Right atrium auricular region (tissue), 2 donors: ENCODE results near the gene CLEC16A. TPM values are rescaled to one million over a fixed set of nuclear protein-coding genes. Genes with fewer than 3 reads are reported as not detected.

Source experiments
- DNase-seq: peaks from one replicate; pipeline ENCODE4 v3.0.0-alpha.2; 2019; ENCODE audit warnings: low spot score
- H3K27ac ChIP-seq, 2 donors: fragments of 200-600 bp; sonication (generic); 1 replicate in 1 of 2; 2 replicates in 1 of 2; pipeline ENCODE4 v1.5.1; 2016 to 2019
- H3K27me3 ChIP-seq, 2 donors: fragments of 200-600 bp; sonication (generic); one replicate each; pipeline versions ENCODE4 v1.5.1 to v1.6.0; 2017 to 2019
- H3K36me3 ChIP-seq: fragments of 200-600 bp; sonication (generic); one replicate; pipeline ENCODE4 v1.5.1; 2016
- H3K4me1 ChIP-seq, 2 donors: fragments of 200-600 bp; sonication (generic); one replicate each; pipeline versions ENCODE4 v1.5.1 to v1.6.0; 2017 to 2019
- H3K4me3 ChIP-seq, 2 donors: fragments of 200-600 bp; sonication (generic); 1 replicate in 1 of 2; 2 replicates in 1 of 2; pipeline ENCODE4 v1.5.1; 2017 to 2019; ENCODE audit warnings: mild to moderate bottlenecking in 1 of 2, moderate library complexity in 1 of 2
- H3K9me3 ChIP-seq, 2 donors: fragments of 200-600 bp; sonication (generic); one replicate each; pipeline ENCODE4 v1.5.1; 2019
- CTCF ChIP-seq, 2 donors: fragments of 200-600 bp; sonication (generic); IDR thresholded peaks; one replicate each; pipeline ENCODE4 v1.5.1; 2019; ENCODE audit warnings: antibody characterized with exemption in 2 of 2
- total RNA-seq, 2 donors: library from RNA; depleted of rRNA; stranded (reverse); fragments of >200 nt; gene quantifications; one replicate each; pipeline ENCODE4 v1.1.0, GENCODE V29; 2016

The CLEC16A gene
- total RNA-seq, 2 donors from 2014 or later = 24.1 to 49.0 TPM

GRCh38 chr16:10994571-10994970 lies 50.2 kb downstream of the CLEC16A start:
- no peak for TF ChIP-seq CTCF (IDR thresholded peaks at IDR 0.05)
- peaks cover 0 to 7% of the 10 kb centered on the region in 2 donors for H3K4me1 ChIP-seq
- DNase-seq = no peak
- H3K27ac ChIP-seq = no peak overlapping the region
- H3K36me3 ChIP-seq = peaks cover 7% of the 10 kb centered on the region
- H3K4me3 ChIP-seq = no peak overlapping the region
- no peaks in the 10 kb centered on the region for H3K9me3 ChIP-seq
- H3K27me3 ChIP-seq = no peaks in the 10 kb centered on the region

- Histone ChIP-seq H3K9me3 (no peaks in the 10 kb centered on the region), H3K4me1 (peaks cover 0 to 7% of the 10 kb centered on the region in 2 donors), H3K4me3 (no peak overlapping the region), H3K36me3 (peaks cover 7% of the 10 kb centered on the region), H3K27me3 (no peaks in the 10 kb centered on the region), H3K27ac (no peak overlapping the region)
- no peak for TF ChIP-seq CTCF (IDR thresholded peaks at IDR 0.05)
- no peak for DNase-seq
Observed at GRCh38 chr16:10995565-10995964, 51.2 kb downstream of the CLEC16A start.

GRCh38 chr16:10997485-10997884 lies 53.1 kb downstream of the CLEC16A start:
- no peak for TF ChIP-seq CTCF (IDR thresholded peaks at IDR 0.05)
- Histone ChIP-seq H3K4me1 (no peaks in the 10 kb centered on the region), H3K4me3 (no peak overlapping the region), H3K9me3 (no peaks in the 10 kb centered on the region), H3K27ac (no peak overlapping the region), H3K27me3 (no peaks in the 10 kb centered on the region), H3K36me3 (peaks cover 7% of the 10 kb centered on the region)
- no peak for DNase-seq

DNA sequence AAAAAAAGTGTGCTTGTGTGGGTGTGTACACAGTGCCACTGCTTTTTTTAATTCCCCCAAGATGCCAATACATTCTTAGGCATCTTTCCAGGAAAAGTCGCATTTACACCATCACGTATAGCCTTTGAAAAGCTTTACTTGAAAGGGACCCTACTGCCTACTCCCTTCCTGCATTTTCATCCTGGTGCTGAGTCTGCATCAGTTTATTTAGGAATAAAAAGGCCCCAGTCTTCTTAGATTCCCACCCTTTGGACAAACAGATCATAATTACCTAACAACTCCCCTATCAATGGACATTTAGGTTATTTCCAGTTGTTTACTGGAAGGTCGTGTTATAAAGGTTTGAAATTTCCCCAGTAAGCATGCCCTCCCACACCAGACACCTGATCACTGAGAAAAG lies 54.9 kb downstream of the CLEC16A start:
- H3K36me3 ChIP-seq = peaks cover 7% of the 10 kb centered on the region
- no peaks in the 10 kb centered on the region for H3K4me1 ChIP-seq

DNA sequence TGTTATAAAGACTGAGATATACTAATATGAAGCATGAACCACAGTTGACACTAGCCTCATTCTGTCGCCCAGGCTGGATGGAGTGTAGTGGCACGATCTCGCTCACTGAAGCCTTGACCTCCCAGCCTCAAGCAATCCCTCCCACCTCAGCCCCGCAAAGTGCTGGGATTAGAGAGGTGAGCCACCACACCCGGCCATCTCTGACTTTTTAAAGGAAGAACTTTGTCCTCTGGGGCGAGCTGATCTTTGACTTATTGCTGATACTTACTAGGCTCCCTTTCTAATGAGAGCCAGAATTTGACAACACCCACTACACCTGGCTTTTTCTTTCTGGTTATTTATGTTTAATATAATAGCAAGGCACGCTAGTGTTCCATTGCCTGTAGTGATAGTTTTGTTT lies 57.2 kb downstream of the CLEC16A start:
- no peaks in the 10 kb centered on the region for H3K4me1 ChIP-seq
- H3K27me3 ChIP-seq = no peaks in the 10 kb centered on the region
- no peak for TF ChIP-seq CTCF (IDR thresholded peaks at IDR 0.05)
- no peak overlapping the region for H3K4me3 ChIP-seq
- no peaks in the 10 kb centered on the region for H3K9me3 ChIP-seq
- H3K27ac ChIP-seq = no peak overlapping the region
- no peaks in the 10 kb centered on the region for H3K36me3 ChIP-seq
- DNase-seq = no peak

More for the DNA sequence above, 54.9 kb downstream of the CLEC16A start:
- no peaks in the 10 kb centered on the region for H3K9me3 ChIP-seq
- H3K4me3 ChIP-seq = no peak overlapping the region
- no peak for TF ChIP-seq CTCF (IDR thresholded peaks at IDR 0.05)
- DNase-seq = no peak
- no peak overlapping the region for H3K27ac ChIP-seq
- H3K27me3 ChIP-seq = no peaks in the 10 kb centered on the region

- no peaks in the 10 kb centered on the region for H3K36me3 ChIP-seq
- no peak overlapping the region for H3K4me3 ChIP-seq
Observed at GRCh38 chr16:11003141-11003540, 58.8 kb downstream of the CLEC16A start.

More at GRCh38 chr16:11003141-11003540, 58.8 kb downstream of the CLEC16A start:
- Histone ChIP-seq H3K27ac (no peak overlapping the region), H3K4me1 (no peaks in the 10 kb centered on the region), H3K9me3 (no peaks in the 10 kb centered on the region), H3K27me3 (no peaks in the 10 kb centered on the region)
- DNase-seq = no peak
- no peak for TF ChIP-seq CTCF (IDR thresholded peaks at IDR 0.05)
